ENCODE results near the gene FUCA2.

The FUCA2 gene, protein sequence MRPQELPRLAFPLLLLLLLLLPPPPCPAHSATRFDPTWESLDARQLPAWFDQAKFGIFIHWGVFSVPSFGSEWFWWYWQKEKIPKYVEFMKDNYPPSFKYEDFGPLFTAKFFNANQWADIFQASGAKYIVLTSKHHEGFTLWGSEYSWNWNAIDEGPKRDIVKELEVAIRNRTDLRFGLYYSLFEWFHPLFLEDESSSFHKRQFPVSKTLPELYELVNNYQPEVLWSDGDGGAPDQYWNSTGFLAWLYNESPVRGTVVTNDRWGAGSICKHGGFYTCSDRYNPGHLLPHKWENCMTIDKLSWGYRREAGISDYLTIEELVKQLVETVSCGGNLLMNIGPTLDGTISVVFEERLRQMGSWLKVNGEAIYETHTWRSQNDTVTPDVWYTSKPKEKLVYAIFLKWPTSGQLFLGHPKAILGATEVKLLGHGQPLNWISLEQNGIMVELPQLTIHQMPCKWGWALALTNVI

DNA sequence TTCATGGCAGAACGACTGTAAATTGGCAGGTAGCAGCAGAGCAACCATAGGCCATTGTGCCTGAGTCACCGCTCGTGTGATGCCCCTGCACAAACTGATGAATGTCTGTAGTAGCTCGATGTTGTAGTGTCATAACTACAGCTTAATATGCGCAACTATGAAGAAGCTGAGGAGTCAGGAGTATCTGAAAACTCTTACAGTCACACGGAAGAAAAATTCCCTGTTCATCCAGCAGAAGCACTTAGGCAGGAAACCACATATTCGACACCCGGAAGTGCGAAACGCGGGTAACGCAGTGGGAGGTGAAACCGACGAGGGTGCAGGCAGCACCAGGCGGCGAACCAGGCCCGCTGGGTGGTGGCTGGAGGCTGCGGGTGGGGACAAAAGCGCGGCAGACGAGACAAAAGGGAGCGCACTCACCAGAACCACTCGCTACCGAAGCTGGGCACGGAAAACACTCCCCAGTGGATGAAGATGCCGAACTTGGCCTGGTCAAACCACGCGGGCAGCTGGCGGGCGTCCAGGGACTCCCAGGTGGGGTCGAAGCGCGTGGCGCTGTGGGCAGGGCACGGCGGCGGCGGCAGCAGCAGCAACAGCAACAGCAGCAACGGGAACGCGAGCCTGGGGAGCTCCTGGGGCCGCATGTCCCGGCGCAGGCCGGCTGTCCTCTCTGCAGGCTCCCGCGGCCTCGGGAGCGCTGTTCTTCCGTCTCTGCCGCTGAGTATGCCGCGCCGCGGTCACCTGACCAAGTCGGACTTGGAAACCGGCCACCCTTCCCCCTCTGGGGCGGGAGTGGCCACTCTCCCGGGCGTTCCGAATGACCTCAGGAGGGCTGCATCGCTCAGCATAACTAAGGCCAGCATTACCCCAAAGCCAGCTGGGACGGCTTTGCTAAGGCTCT is at the start of gene FUCA2:
TSS of gene FUCA2 (minus strand) at position 730 of the 901 bp plus-strand sequence. CDS start at position 644, 86 bp downstream.
- peak; percentile 52 for DNase-seq

DNA sequence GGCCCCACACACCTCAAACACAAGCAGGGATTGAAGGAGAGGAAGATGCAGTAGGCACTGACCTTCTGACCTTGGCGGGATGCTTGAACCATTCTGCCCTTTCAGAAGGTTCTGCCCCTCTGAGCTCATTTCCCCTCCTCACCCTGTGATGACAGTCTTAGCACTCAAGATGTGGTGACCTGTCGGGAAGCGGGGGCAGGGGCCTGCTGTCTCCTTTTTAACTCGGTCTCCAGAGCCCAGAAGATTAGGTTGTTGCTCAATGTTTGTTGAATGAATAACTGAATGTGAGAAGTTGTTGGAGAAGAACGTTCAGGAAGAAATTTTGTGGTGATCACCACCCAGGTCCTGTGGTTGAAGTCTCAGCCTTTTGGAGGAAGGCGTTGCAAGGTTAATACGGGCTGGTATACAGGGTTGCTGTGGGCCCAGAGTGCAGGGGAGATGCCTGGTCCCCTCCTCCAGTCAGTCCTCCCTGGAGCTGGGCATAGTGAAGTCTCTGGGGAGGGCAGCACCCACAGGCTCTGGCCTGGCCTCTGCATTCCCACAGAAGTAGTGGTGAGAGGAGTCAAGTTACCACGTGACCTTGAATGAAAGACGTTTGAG is 49.7 kb upstream of the FUCA2 start:
- DNase-seq: no peak

DNA sequence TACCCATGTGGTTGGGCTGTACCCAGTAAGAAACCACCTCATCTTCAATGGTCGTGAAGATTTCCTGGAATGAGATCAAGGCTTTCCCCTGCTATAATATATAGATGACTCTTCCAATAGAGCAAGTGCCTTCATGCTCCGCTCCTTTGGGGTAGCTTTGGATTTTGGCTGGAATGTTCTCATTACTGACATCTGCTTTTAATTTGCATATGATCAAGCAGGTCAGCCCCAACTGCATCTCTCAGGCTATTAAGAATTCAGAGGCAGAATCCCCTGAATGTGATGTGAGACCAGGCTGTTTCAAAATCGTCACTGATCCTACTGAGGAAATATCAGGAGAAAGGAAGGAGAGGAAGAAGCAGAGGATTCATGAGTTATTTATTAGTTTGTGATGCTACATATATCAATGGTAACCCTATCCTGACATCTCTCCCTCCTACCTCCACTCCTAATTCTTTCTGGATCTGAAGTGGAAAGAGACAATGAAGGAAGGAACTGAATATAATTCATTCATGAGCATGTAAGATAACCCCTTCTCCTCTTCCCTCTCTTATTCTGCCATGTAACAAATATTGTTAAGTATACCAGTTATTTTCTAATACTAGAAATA is 47.6 kb upstream of the FUCA2 start:
- no peak for DNase-seq

DNA sequence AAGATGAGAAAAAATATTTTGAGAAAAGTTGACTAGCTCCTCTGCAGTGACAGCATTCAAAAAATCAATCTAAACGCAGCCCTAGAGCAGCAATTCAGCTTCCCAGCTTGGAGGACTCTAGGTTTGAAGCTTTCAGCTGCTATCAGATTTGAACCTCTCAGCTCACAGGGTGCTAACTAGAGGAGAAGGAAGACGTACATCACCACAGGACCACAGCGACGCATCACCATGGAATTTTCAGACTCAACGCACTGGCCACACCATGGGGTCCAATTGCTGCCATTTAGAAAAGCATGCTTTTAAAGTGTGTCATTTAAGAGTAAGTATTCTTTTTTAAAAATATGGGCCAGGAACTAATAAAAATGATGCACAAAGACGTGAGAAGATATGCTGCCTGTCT is 45.0 kb upstream of the FUCA2 start:
- DNase-seq: peak; percentile 22

DNA sequence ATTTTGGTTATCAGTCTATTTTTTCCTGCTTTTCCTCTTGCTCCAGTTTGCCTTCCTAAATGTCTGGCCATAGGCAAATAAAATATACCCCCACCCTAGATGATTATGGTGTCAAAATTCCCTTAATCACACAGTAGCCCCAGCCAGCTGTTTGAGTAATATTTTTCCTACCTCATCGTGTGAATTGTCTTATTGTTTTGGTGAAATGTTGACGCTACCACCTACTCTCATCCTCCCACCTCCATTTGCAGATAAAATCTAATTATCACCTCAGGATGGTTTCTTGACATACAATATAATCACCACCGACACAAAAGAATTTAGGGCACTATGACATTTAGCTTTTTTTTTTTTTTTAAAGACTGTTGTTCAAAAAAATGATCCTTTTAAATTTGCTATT is 44.1 kb upstream of the FUCA2 start:
- DNase-seq: no peak

DNA sequence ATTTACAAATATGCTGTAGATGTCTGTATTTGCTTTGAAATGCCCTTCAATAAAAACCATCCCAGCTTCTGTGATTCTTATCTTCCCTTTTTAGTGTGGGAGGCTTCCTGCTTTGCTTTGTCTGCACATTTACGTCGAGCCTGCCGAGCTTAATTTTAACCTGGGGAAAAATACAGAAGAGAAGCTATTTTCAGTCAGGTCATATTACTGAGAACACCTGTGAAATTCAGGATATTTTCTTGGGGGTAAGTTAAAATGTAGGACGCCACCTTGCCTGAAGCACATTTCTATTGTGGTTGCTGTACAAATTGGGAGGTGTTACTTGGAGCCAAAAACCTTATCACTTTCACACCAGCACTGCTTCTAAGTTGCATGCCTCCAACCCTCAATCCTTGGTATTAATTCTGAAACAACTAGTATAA is 43.6 kb upstream of the FUCA2 start:
- no peak for DNase-seq

DNA sequence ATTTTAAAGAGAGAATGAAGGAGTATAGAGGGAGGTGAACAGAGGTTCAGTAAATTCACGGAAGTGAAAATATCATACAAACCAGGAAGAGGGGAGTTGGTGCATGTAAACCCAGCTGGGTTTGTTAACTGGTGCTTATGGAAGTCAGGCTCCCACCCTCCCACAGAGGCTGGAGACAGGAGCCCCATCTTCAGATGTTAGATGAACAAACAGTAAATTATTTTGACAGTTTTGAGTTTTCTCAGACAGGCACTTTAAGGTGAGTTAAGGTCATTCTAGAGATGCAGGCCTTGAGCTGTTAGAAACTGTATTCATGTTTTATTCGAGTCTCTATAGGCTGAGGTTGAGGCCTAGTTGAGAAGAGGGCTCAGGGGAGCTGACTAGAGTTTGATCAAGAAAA is 41.8 kb upstream of the FUCA2 start:
- DNase-seq: no peak

DNA sequence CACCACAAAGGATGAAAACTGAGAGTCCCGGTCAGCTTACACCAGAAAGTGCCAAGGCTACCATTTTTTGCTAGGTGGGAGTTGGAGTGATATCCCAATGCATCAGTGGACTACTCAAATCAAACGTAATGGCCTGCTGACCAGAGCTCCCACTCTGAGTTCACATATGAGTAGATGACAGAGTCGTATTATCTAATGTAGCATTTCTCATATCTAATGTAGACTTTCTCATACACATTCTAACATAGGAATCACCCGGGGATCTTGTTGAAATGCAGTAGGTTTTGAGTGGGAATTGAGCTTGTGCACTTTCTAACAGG is 38.4 kb upstream of the FUCA2 start:
- DNase-seq: no peak

DNA sequence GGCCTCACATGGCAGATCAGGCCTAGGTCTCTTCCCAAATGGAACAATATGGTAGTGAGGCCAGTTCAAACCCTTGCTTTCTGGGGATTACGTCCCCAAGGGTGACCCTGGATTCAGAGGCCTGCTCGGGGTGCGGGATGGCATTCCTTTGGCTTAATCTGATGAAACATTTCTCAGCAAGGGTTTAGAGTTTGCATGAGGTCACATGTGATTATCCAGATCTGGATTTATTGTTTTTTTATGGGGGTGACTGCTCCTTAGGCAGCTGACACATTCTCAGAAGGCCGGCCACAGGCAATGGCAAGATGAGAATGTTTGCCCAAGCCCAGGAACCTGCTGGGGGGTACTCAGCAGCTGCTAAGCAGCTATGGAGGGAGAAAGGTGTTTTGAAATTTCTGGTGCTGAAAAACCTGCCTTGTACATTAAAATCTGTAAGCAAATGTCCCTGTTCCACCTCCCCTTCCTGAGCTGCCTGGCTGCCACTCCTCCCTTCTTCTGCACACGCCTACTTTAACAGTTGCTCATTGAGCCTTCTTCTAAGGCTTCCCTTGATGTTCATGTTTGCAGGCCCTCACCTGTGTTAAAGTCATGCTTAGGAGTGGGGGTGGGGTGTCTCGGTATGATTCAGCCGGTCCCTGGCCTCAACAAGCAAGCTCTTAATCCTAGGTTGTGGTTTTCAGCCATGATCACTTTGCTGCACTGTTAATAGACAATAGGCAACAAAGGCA is 37.9 kb upstream of the FUCA2 start:
- DNase-seq: no peak

DNA sequence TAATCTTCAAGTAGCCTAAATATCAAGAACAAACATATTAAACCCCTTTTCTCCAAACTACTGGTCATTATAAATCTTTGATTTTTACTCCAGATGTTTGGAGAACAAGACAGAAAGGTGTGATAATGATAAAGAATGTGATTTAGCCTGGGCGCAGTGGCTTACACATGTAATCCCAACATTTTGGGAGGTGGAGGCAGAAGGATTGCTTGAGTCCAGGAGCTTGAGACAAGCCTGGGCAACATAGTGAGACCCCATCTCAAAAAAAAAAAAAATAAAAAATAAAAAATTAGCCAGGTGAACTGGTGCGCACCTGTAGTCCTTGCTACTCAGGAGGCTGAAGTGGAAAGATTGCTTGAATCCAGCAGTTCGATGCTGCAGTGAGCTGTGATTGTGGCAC is 35.1 kb upstream of the FUCA2 start:
- DNase-seq: no peak

DNA sequence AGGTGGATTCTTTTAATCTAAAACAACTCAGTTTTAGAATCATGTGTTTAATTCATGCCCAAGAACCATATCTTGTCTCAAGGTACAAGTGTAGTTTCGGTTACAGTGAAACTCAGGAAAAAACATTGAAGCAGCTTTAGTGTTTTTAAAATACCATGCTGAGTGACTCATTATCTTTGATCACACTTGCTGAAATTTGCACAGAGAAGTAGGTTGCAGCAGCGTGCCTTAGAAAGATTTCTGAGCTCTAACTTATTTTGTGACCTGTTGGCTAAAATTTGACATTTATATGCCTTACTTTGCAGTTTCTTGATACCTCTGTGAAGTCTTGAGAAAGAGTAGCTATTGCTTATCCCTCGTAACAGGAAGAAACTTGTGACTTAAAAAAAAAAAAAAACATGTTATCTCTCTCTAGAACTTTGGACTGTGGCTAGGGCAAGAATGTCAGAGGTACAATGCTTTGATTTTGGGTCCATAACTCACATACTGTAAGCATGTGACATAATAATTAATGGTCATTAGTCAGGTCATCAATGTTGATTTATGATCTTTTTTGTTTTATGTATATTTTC is 34.5 kb upstream of the FUCA2 start:
- DNase-seq: no peak

DNA sequence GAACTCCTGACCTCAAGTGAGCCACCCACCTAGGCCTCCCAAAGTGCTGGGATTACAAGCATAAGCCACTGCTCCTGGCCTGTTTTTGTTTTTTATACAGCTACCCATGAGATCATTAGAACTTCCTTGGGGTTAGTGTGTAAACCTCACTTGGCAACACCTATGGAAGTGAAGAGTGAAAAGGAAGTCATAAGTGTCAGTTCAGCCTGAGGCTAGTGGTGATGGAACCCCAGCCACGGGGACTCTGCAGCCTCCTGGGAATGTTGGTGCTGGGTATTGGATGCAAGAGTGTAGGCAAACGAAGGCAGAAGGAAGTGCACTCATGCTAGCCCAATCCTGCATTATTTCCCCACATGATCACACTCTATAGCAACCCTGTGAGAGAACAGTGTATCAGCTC is 33.6 kb upstream of the FUCA2 start:
- no peak for DNase-seq

DNA sequence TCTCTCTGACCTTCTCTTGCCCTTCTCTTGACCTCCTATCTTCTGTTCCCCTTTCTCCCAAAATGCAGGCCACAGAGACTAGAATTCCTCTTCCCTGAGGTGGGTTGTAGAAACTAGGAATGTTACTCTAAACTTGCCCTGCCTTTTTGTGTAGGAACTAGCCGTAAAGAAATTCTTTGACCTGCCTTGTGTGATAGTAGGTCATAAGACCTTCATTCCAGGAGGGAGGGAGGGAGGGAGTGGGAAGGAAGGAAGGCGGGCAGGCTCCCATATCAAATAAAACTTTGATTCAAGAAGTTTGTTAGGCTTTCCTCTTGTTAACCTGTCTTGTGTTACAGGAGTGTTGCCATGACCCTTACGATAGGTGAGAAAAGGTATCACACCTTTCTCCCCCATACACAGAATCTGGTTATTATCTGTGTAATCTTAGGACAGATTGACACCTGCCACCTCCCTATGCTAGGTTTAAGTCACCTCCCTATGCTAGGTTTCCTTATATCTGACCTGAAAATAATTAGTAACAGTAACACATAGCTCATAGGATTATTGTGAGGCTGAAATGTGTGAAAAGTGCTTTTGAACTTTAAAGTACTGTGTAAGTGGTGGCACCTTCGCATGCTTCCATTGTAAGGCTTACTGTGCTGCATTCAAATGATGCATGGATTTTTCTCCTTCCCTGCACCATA is 32.6 kb upstream of the FUCA2 start:
- no peak for DNase-seq

DNA sequence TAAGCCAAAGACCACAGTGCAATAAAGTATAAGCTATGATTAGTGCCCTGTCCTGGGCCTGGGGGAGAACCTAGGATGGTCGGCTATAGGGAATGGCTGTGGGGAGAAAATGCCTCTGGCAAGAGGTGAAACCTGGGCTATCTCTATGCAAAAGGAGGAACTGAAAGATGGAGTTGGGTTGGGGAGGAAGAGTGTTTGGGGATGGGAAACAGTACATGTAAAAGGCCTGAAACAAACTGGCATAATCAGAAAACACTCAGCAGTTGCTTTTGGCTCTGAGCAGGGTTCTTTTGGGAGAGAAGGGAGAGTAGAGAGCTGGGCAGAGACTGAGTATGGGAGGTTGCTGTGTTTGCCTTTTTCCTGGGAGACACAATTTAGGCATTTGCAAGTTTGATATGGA is 31.9 kb upstream of the FUCA2 start:
- no peak for DNase-seq

DNA sequence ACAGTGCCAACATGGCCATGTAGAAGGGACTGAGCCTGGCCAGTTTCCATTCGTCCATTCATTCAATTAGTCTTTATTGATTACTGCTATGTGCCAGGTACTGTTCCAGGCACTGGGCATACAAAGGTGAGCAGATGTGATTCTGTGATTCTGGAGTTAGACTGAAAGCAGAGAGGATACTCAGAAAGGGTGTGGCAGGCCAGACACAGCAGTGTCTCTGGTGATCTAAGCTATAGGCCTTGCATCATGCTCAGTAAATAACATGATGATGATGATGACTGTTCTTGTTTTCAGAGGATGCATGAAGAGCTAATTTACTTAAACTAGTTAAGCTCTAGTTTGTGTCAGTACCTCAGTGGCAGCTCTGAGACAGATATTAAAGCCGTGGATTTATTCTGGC is 31.4 kb upstream of the FUCA2 start:
- DNase-seq: no peak

DNA sequence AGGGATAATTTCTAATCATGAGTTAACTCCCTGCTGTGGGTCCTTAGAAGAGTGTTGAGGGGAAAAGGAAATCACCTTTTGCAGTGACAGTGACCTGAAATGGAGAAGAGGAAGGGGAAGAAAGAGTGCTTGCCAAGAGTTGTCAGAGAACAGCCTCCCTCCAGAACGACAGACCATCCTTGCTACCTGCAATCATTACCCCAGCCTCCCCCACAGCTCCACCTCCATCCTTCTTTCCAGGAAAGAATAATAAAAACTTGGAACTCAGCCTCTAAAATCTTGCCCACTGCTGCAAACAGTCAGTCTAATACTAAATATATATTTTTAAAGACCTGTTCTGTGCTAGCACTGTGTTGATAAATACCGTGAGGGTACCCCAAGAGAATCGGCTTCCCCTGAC is 28.7 kb upstream of the FUCA2 start:
- DNase-seq: no peak

DNA sequence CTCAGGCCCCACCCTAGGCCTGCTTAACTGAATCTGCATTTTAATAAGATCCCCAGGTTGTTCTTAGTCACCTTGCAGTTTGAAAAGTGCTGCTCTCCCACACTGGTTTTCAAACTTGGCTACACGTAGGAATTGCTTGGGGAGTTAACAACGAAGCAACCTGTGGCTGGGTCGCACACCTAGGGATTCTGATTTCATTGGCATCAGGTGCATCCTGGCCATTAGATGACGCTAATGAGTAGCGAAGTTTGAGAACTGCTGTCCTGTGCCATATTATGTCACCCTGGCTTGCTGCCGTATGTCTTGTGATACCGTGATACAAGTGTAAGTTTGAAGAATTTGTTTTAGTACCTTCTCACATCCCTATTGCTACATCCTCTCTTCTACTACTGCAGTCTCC is 28.2 kb upstream of the FUCA2 start:
- DNase-seq: no peak

DNA sequence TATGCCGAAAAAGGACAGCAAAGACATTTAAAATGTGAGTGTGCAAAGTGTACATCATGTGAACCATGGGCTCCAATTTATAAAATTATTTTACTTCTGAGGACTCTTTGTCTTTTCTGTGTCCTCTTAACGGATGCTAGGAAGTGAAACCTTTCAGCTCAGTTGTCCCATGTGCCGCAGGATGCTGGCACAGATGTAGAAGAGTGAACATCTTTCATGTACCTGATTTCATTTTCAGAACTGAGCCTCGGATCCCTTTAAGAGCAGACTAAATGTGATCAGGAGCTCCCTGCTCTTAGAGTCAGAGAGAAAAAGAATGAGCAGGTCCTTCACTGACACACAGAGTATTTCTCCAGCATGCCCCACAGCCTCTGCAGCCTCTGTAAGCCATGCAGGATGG is 27.6 kb upstream of the FUCA2 start:
- DNase-seq: no peak

DNA sequence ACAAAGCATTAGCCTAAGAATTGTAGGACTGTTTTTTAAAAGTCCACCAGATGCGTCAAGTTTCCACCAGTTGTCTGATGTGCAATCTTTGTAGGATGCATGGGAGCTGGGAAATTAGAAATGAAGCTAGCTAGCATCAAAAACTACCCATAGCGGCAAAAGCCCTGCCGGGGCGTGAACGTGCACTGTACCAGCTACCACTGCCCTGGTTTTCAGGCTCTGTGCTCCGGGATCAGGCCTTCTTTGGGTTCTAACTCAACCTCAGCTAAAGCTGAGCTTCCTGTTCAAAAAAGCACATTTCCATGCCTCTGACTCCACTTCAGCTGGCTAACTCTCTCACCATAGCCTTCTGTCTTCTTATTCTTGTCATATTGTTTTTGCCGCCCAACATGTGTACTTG is 26.9 kb upstream of the FUCA2 start:
- DNase-seq: no peak

DNA sequence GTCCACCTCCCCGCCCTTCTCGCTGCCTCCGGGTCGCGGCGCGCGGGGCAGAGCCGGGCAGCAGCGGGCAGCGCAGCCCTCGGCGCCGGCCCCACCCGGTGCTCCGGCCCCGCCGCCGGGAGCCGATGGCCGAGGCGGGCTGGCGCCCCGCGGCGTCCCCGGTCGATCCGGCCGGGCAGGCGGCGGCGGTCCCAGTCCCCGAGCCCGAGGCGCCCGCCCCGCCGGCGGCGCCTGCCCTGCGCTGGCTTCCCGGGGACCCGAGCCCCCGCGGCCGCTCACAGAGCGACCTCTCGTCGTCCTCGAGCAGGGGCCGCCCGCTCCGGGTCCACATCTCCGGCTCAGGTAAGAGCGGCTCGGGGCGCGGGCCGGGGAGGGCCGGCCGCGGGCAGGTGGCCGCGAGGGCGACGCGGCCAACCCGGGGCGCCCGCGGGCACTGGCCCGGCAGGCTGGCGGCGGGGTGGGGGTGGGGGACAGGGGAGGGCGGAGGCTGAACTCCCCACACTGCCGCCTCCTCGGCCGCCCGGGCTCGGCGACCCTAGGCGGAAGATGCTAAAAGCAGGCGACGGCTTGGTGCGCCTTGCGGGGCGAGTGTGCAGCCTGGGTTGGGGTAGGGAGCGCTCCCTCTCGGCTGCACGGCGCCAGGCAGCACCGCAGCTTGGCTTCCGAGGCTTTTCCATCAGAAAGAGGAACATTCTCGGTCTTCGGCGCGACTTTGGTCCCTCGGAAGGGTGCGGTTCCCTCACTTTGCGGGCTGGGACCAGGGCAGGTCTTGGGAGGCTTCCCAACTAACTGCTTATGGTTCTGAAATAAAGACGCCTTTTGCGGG is 25.6 kb upstream of the FUCA2 start:
- DNase-seq: peak; percentile 2

DNA sequence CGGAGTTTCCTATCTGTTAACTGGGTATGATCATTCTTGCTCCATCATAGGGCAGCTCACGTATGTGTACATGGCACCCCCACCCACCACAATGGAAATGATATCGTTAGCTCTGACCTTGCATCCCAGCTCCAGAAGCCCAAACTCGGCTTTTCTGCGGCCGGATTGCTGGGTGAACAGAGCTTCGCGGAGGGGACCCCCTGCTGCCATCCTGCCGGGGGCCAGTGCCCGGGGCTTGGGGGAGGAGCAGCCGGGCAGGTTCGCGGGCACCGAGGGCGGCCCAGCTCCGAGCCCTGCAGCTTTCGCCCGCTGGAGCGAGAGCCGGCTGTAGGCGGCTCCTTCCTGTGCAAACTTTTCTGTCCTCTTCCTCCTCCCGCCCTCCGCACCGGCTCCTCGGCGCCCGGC is 24.9 kb upstream of the FUCA2 start:
- DNase-seq: peak; percentile 6
